ENCODE data around the gene BRMS1L. TPM values are rescaled to one million over a fixed set of nuclear protein-coding genes. Genes with fewer than 3 reads are reported as not detected.

BRMS1L gene
- total and polyA plus RNA-seq, 2 of the 13 experiments (the other 11 are each of a cell fraction or from before 2014, with no cell fraction given): 21.1 to 23.8 TPM

DNA sequence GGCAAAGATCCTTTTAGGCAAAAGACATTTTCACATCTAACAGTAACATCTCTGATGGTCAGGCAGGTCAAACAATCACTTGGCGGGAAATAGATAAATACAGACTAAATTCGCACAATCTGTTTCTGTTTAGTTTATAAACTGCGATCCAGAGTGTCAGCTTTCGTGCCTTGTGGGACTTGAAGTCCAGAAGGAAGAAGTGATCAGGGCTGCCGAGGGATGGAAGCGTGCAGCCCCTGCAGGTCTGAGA is 245 bp upstream of the BRMS1L start (continued):
- TF ChIP-seq, protein P1, sequence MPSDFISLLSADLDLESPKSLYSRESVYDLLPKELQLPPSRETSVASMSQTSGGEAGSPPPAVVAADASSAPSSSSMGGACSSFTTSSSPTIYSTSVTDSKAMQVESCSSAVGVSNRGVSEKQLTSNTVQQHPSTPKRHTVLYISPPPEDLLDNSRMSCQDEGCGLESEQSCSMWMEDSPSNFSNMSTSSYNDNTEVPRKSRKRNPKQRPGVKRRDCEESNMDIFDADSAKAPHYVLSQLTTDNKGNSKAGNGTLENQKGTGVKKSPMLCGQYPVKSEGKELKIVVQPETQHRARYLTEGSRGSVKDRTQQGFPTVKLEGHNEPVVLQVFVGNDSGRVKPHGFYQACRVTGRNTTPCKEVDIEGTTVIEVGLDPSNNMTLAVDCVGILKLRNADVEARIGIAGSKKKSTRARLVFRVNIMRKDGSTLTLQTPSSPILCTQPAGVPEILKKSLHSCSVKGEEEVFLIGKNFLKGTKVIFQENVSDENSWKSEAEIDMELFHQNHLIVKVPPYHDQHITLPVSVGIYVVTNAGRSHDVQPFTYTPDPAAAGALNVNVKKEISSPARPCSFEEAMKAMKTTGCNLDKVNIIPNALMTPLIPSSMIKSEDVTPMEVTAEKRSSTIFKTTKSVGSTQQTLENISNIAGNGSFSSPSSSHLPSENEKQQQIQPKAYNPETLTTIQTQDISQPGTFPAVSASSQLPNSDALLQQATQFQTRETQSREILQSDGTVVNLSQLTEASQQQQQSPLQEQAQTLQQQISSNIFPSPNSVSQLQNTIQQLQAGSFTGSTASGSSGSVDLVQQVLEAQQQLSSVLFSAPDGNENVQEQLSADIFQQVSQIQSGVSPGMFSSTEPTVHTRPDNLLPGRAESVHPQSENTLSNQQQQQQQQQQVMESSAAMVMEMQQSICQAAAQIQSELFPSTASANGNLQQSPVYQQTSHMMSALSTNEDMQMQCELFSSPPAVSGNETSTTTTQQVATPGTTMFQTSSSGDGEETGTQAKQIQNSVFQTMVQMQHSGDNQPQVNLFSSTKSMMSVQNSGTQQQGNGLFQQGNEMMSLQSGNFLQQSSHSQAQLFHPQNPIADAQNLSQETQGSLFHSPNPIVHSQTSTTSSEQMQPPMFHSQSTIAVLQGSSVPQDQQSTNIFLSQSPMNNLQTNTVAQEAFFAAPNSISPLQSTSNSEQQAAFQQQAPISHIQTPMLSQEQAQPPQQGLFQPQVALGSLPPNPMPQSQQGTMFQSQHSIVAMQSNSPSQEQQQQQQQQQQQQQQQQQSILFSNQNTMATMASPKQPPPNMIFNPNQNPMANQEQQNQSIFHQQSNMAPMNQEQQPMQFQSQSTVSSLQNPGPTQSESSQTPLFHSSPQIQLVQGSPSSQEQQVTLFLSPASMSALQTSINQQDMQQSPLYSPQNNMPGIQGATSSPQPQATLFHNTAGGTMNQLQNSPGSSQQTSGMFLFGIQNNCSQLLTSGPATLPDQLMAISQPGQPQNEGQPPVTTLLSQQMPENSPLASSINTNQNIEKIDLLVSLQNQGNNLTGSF (CRISPR knock-in tag; IDR thresholded peaks at IDR 0.05): no peak
- TF ChIP-seq ZNF136 (CRISPR knock-in tag; IDR thresholded peaks at IDR 0.05; ENCODE audit: low read depth) (no peak), ZNF24 (IDR thresholded peaks at IDR 0.05) (peak; percentile 70; the same call in 1 of the 2 replicates), ZNF264 (CRISPR knock-in tag; IDR thresholded peaks at IDR 0.05) (no peak), HOMEZ (CRISPR knock-in tag; IDR thresholded peaks at IDR 0.05; ENCODE audit: low read depth) (no peak), ZBTB3 (CRISPR knock-in tag; IDR thresholded peaks at IDR 0.05; ENCODE audit: borderline replicate concordance, low read depth) (no peak), TFDP1 (CRISPR knock-in tag; IDR thresholded peaks at IDR 0.05; ENCODE audit: borderline replicate concordance) (peak; percentile 85; the same call in 1 of the 2 replicates), ZNF768 (CRISPR knock-in tag; IDR thresholded peaks at IDR 0.05) (no peak), FOXO4 (CRISPR knock-in tag; conservative IDR thresholded peaks at IDR 0.05) (no peak), ZNF34 (CRISPR knock-in tag; IDR thresholded peaks at IDR 0.05; ENCODE audit: borderline replicate concordance) (no peak), RELA (CRISPR knock-in tag; IDR thresholded peaks at IDR 0.05) (no peak), ZNF7 (CRISPR knock-in tag; IDR thresholded peaks at IDR 0.05) (no peak), RXRA (CRISPR knock-in tag; IDR thresholded peaks at IDR 0.05) (no peak)
- TF ChIP-seq, protein P2, sequence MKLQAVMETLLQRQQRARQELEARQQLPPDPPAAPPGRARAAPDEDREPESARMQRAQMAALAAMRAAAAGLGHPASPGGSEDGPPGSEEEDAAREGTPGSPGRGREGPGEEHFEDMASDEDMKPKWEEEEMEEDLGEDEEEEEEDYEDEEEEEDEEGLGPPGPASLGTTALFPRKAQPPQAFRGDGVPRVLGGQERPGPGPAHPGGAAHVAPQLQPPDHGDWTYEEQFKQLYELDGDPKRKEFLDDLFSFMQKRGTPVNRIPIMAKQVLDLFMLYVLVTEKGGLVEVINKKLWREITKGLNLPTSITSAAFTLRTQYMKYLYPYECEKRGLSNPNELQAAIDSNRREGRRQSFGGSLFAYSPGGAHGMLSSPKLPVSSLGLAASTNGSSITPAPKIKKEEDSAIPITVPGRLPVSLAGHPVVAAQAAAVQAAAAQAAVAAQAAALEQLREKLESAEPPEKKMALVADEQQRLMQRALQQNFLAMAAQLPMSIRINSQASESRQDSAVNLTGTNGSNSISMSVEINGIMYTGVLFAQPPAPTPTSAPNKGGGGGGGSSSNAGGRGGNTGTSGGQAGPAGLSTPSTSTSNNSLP (IDR thresholded peaks at IDR 0.05; ENCODE audit: low read depth, low read length): peak; percentile 77
- TF ChIP-seq, protein P3, sequence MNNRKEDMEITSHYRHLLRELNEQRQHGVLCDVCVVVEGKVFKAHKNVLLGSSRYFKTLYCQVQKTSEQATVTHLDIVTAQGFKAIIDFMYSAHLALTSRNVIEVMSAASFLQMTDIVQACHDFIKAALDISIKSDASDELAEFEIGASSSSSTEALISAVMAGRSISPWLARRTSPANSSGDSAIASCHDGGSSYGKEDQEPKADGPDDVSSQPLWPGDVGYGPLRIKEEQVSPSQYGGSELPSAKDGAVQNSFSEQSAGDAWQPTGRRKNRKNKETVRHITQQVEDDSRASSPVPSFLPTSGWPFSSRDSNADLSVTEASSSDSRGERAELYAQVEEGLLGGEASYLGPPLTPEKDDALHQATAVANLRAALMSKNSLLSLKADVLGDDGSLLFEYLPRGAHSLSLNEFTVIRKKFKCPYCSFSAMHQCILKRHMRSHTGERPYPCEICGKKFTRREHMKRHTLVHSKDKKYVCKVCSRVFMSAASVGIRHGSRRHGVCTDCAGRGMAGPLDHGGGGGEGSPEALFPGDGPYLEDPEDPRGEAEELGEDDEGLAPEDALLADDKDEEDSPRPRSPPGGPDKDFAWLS (CRISPR knock-in tag; IDR thresholded peaks at IDR 0.05; ENCODE audit: borderline replicate concordance): no peak
- TF ChIP-seq, protein P4, sequence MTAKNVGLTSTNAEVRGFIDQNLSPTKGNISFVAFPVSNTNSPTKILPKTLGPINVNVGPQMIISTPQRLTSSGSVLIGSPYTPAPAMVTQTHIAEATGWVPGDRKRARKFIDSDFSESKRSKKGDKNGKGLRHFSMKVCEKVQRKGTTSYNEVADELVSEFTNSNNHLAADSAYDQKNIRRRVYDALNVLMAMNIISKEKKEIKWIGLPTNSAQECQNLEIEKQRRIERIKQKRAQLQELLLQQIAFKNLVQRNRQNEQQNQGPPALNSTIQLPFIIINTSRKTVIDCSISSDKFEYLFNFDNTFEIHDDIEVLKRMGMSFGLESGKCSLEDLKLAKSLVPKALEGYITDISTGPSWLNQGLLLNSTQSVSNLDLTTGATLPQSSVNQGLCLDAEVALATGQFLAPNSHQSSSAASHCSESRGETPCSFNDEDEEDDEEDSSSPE (CRISPR knock-in tag; IDR thresholded peaks at IDR 0.05): peak; percentile 96

All from HepG2 (cell line).